Panc1 (cell line): ENCODE results near the gene NFYC.

Experiments
- CTCF ChIP-seq: fragments of 450-650 bp; IDR thresholded peaks from 2 replicates; pipeline ENCODE4 v1.5.1; 2017; ENCODE audit warnings: mild to moderate bottlenecking
- POLR2AphosphoS5 ChIP-seq: IDR thresholded peaks from 2 replicates; pipeline ENCODE4 v1.6.1; 2012; ENCODE audit warnings: mild to moderate bottlenecking, low read depth, low read length, moderate library complexity
- REST ChIP-seq, 2 experiments: IDR thresholded peaks; 2 replicates each; pipeline ENCODE4 v1.6.1; 2011 to 2012; ENCODE audit warnings: low read depth in 2 of 2, control low read depth in 1 of 2, low read length in 1 of 2, mild to moderate bottlenecking in 1 of 2, moderate library complexity in 1 of 2; ENCODE audit not compliant: insufficient read depth in 1 of 2

DNA sequence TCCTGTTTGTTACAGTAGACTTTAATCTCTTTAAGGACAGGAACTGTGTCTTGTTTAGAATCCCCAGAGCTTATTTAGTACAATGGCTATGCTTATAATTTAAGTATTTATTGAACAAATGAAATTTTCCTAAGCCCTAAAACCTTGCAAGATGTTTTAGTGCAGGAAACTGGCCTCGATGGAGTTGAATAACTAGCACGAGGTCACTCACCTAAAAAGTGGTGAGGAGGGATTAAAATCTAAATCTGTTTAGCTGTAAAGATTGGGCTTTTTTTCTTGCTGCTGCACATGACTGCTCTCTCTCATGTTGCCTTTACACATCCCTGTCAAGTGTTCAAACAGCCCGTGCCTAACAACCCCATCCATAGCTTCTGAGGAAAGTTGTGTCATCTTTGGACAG, 10.2 kb downstream of the NFYC start:
- TF ChIP-seq POLR2AphosphoS5 (no peak), CTCF (no peak), REST (IDR thresholded peaks at IDR 0.05; ENCODE audit: insufficient read depth in 1 of 2, low read depth in 2 of 2, low read length in 1 of 2) (no peak)
